ENCODE results near the gene HSF4. TPM values are rescaled to one million over a fixed set of nuclear protein-coding genes. Genes with fewer than 3 reads are reported as not detected.
A peak's percentile ranks its signal among the peaks of the same experiment; 100 is the strongest.

HSF4 gene
- total RNA-seq, 2 donors from 2014 or later = 15.3 to 157 TPM

DNA sequence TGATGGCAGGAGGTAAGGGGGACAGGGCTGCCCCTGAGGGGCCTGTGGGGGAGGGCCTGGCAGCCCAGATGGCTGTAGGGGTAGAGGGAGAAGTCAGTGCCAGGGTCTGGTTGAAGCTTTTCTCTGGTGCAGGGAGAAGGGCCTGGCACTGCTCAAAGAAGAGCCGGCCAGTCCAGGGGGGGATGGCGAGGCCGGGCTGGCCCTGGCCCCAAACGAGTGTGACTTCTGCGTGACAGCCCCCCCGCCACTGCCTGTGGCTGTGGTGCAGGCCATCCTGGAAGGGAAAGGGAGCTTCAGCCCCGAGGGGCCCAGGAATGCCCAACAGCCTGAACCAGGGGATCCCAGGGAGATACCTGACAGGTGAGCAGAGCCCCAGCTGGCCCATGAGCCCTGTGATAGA lies 3.0 kb downstream of the HSF4 start:
- H3K27ac ChIP-seq = peak overlapping the region in 1 of 2 donors; percentile 1
- DNase-seq (ENCODE audit: low spot score) = no peak
- peaks cover 0 to 69% of the 10 kb centered on the region in 2 donors for H3K4me1 ChIP-seq

DNA sequence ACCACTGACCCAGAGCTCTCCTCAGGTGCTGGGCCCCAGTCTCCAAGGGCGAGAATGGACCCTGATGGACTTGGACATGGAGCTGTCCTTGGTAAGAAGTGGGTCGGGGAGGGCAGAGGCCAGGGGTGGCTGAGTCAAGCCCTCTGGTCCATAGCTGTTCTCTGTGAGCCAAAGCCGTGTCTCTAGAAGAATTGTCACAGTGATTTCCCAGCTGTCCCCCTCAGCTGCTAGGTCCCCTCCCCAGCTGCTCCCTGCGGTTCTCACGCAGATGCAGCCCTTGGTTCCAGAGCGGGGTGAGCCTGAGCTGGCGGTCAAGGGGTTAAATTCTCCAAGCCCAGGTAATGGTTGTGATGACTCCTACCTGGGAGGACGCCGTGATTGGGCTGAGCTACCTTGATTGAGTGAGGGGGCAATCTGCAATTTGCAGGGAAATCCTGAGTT lies 4.5 kb downstream of the HSF4 start:
- Histone ChIP-seq H3K27ac (peak overlapping the region; percentile 90 to 93), H3K9me3 (no peaks in the 10 kb centered on the region), H3K4me1 (peaks cover 0 to 69% of the 10 kb centered on the region in 2 donors), H3K27me3 (no peaks in the 10 kb centered on the region), H3K4me3 (no peak overlapping the region), H3K36me3 (no peaks in the 10 kb centered on the region)
- DNase-seq (ENCODE audit: low spot score) = no peak
- TF ChIP-seq, protein P1, sequence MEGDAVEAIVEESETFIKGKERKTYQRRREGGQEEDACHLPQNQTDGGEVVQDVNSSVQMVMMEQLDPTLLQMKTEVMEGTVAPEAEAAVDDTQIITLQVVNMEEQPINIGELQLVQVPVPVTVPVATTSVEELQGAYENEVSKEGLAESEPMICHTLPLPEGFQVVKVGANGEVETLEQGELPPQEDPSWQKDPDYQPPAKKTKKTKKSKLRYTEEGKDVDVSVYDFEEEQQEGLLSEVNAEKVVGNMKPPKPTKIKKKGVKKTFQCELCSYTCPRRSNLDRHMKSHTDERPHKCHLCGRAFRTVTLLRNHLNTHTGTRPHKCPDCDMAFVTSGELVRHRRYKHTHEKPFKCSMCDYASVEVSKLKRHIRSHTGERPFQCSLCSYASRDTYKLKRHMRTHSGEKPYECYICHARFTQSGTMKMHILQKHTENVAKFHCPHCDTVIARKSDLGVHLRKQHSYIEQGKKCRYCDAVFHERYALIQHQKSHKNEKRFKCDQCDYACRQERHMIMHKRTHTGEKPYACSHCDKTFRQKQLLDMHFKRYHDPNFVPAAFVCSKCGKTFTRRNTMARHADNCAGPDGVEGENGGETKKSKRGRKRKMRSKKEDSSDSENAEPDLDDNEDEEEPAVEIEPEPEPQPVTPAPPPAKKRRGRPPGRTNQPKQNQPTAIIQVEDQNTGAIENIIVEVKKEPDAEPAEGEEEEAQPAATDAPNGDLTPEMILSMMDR (IDR thresholded peaks at IDR 0.05) = no peak

More for the DNA sequence above, 3.0 kb downstream of the HSF4 start:
- H3K4me3 ChIP-seq = no peak overlapping the region
- H3K9me3 ChIP-seq = no peaks in the 10 kb centered on the region
- TF ChIP-seq, protein P1 (IDR thresholded peaks at IDR 0.05) = no peak
- H3K36me3 ChIP-seq = no peaks in the 10 kb centered on the region
- no peaks in the 10 kb centered on the region for H3K27me3 ChIP-seq

DNA sequence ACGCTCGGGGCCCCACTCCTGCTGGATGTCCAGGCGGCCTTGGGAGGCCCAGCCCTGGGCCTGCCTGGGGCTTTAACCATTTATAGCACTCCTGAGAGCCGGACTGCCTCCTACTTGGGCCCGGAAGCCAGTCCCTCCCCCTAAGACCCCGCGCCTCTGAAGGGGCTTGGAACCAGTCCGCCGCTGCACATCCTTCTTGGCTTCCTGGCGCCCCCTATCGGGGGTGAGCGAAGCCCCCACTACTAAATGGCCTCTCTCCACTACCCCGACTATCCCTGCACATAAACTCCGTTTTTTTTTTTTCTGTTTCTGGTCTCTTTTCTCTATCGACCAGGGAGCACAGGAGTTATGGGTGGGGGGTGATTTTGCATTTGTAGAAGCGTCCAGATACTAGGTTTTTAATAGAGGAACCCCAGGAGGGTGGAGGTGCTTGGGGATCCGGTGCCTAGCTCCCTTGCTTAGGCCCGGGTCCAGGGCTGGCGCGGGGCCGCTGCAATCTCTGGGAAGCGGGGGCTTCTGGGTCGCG lies 5.2 kb downstream of the HSF4 start:
- DNase-seq (ENCODE audit: low spot score) = no peak

DNA sequence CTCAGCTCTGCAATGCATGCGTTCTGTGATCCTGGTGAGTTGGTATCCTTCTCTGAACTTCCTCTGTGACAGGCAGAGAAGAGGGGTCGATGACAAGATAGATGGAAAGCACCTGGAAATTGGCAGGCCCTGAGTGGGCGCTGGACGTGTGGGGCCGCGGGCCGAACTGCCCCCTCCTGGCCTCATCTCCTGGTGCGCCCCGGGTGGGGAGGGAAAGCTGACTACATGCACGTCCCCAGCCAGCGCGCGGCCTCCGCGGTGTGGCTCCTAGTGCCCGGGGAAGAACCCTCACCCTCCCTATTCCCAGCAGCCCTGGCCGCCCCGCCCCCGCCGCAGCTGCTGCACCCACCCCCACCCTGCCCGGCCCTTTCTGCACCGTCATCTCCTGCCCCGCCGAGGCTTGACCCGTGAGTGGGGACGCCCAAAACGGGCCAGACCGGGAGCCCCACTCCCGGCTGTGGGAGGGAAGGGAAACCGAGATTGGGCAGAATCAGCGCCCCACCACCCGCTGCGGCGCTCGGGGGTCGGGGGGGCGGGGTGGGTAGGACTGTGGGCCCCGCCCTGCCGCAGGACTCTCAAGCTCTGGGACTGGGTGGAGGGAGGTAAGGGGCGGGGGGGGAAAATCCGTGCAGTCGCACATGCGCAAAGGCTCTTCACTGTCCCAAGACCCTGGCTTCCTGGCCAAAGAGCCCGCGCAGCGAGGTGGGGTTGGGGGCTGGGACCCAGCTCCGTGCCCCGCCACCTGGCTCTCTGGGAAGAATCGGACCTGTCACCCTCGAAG lies 5.8 kb downstream of the HSF4 start, which contains the start of gene NOL3:
Gene NOL3 (plus strand): TSS at position 371 of the 781 bp plus-strand sequence.
- Histone ChIP-seq H3K27me3 (no peaks in the 10 kb centered on the region), H3K4me1 (peaks cover 0 to 68% of the 10 kb centered on the region in 2 donors), H3K36me3 (no peaks in the 10 kb centered on the region), H3K4me3 (peak within 1 kb of the TSS; percentile 45 to 59), H3K9me3 (no peaks in the 10 kb centered on the region), H3K27ac (peak within 1 kb of the TSS; percentile 90 to 93)
- TF ChIP-seq, protein P1 (IDR thresholded peaks at IDR 0.05) = no peak
- peak; percentile 91 for DNase-seq (ENCODE audit: low spot score)

More for the DNA sequence above, 5.2 kb downstream of the HSF4 start:
- Histone ChIP-seq H3K36me3 (no peaks in the 10 kb centered on the region), H3K27me3 (no peaks in the 10 kb centered on the region), H3K4me1 (peaks cover 0 to 68% of the 10 kb centered on the region in 2 donors), H3K4me3 (peak overlapping the region; percentile 45 to 59), H3K9me3 (no peaks in the 10 kb centered on the region), H3K27ac (peak overlapping the region; percentile 90 to 93)
- TF ChIP-seq, protein P1 (IDR thresholded peaks at IDR 0.05) = peak; percentile 39 to 62

DNA sequence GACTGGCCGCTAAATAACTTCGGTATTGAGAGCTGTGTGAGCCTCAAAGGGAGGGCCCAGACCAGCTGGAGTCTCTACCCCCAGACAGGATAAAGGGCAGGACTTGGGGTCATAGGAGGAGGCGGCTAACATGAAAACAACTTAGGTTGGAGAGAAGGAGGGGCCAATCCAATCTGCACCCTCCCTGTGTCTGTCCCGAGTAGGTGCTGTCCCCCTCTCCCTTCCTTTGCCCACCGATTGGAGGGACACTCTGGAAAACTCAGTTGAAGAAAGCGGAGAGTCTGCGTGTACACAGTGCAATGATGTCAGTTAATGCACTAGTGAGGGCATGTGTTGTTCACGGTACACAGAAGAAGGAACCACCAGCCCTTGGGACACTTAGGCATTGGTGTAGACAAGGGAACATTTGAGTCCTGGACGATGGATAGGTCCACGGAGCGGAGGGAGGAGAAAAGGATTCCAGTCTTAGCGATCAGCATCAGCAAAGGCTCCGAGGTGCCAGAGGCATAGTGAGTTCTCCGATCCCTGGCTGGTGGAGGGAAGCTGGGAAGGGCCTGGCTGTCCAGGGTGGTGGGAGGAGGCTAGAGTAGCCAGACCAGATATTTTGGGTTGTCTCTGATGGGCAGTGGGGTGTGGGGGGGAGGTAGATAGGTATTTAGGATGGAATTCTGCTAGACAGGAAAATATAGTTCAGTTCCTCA lies 6.6 kb downstream of the HSF4 start:
- TF ChIP-seq, protein P1 (IDR thresholded peaks at IDR 0.05) = no peak
- no peaks in the 10 kb centered on the region for H3K27me3 ChIP-seq
- H3K4me1 ChIP-seq = peaks cover 0 to 62% of the 10 kb centered on the region in 2 donors
- no peak for DNase-seq (ENCODE audit: low spot score)
- no peaks in the 10 kb centered on the region for H3K9me3 ChIP-seq
- no peaks in the 10 kb centered on the region for H3K36me3 ChIP-seq
- H3K4me3 ChIP-seq = peak overlapping the region; percentile 45 to 59
- peak overlapping the region; percentile 90 to 93 for H3K27ac ChIP-seq
